Endometrial microvascular endothelial cells (primary cell): Measurements from ENCODE around the gene ZNF683. TPM values are rescaled to one million over a fixed set of nuclear protein-coding genes. Genes with fewer than 3 reads are reported as not detected.

Experiments used
- in situ Hi-C: cut with HindIII; loops from 2 replicates; pipeline ENCODE4 v1.10.0; 2017; ENCODE audit warnings: low sequenced_read_pairs, low pct_unique_long_range_greater_than_20kb; ENCODE audit errors: inconsistent ontology term
- total RNA-seq: library from RNA; depleted of rRNA; stranded (reverse); fragments of >200 nt; gene quantifications from one replicate; pipeline ENCODE4 v1.2.3, GENCODE V29; 2015; ENCODE audit errors: inconsistent ontology term

The ZNF683 gene
- total RNA-seq, 1 donor from 2014 or later, result not detected

DNA sequence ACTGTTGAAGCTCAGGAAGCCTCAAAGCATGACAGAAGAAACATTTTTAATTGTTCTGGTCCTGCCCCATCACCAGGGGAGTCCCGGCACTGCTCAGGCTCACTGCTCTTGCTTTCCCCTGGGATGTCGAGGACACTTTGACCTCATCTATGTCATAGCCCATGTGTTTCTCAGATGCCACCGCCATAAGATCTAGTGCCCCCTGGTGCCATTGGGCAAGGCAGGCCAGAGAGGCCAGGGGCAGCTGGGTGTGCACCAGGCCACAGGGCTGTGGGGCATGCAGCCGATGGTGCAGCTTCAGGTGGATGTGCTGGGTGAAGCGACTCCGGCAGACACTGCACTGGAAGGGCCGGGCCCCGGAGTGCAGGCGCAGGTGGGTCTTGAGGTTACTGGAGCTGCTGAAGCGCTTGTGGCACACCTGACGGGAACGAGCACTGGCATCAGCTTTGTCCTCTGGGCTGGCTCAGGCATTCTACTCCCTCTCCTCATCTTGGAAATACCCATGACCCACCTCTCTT lies 10.9 kb downstream of the ZNF683 start:
- in situ Hi-C loops, result no loop called here

DNA sequence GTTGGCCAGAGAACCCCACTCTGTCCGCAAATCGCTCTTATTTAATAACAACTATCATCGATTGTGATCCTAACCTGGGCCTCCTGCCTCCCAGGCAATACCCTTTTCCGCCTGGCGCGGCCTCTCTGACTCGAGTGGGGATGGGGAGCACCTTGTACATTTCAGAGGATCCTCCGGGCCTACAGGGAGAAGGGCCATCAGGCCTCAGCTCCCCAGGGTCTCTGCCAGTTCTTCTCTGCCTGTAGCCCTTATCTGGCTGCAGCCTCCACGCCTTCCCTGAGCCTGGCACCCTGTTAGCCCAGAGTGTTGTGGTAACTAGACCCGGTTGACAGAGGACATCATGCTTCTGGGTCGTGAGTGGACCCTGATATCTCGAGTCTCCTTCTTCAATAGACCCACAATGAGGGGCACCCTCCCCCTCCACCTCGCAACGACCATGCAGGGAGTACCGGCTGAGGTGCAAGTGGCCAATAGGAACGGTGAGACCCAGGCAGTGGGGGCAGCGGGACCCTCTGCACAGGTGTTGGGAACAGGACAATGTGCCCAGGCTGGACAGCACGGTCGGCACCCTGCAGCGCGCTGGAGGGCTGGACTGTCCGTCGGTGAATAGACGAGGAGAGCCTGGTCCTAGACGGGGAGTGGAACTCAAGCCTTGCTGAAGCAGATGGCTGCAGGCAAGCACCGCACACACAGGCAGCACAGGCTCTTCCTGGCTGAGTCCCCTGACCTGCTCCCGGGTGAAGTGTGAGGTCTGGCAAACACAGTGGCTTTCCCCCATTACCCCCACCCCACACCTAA lies 11.5 kb downstream of the ZNF683 start:
- in situ Hi-C loops, result no loop called here

DNA sequence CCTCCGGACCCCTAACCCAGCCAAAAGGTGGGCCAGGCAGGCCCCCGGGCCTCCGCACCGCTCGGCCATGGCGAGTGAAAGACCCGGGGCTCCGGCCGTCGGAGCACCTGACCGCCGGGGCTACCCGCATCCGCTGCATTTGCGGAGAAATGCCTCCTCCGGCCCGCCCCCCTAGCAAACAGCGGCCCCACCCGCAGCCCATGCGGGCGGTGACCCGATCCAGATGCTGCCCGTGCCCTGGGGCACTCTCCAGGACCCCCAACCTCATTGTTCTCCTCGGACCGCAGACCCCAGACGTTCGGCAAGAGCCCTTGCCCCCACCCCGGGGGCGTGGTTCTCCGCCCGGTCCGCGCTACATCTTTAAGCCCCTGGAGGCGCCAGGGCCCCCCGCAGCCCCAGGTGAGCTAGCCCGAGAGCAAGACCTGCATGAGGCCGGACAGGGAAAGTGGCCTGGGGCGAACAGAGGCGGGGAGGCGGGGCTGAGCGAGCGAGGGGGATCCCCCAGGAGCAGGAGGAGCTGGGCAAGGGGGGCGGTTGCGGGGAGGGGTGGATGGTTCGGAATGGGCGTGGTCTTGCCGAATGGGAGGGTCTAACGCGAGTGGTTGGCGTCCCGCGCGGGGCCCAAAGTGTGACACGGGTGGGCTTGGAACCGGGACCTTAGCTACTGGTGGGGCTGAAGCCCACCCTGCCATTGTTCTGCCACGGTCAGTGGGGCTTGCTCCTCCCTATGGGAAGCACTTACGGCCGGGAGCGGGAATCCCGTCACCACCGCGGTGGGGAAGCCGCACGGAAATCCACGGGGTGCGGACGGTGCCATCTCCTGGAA lies 12.4 kb downstream of the ZNF683 start:
- in situ Hi-C loops, result no loop called here

DNA sequence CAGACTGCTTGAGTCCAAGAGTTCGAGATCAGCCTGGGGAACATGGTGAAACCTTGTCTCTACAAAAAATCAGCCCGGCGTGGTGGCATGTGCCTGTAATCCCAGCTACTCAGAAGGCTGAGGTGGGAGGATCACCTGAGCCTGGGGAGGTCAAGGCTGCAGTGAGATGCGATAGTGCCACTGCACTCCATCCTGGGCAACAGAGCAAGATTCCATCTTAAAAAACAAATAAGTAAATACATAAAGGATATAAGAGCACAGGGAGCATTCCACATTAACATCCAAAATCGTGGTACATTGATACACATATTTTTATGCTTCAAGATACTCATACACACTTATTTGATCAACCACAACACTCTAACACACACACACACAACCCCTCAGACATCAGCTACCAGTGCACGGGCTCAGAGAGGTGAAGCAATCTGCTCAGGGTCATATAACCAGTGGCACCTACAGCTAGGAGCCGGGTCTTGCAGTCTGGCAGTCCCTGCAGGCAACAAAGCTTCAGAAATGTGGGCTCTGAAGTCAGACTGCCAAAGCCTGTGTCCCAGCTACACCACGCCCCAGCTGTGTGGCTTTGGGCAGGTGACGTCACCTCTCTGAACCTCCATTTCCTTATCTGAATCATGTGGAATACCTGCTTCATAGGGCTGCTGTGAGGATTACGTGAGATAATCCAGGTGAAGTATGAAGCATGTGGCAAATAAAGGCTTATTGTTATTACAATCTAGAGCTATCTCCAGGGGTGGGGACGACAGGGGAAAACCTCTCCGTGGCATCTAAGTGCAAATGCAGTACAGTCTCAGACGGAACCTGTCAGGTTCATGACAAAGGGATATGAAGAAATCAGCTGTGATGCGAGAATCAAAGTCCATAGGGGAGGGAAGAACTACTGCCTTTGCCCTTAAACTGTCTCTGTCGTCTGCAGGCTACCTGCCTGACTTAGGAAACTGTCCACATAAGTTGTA lies 13.9 kb downstream of the ZNF683 start:
- in situ Hi-C loops, result no loop called here

DNA sequence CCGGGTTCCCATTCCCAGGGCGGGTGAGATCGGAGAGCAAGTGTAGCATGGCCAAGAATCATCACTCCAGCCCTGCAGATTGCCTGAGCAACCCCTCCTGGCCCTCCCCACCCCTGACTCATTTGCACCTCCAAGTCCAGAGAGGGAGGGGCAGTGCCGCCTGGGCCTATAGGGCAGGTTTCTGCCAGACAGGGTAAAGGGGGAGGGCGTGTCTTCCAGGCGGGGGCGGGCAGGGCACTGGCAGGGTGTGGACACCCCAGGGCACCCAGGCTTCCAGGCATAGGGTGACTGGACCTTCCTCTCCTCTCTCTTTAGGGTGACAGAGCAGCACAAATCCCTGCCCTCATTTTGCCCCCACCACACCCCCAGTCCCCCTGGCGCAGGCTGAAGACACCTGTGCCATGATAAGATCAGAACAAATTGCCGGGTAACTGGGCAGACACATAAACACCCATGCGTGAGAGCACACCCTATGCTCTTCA lies 15.4 kb downstream of the ZNF683 start:
- in situ Hi-C loops, result no loop called here

DNA sequence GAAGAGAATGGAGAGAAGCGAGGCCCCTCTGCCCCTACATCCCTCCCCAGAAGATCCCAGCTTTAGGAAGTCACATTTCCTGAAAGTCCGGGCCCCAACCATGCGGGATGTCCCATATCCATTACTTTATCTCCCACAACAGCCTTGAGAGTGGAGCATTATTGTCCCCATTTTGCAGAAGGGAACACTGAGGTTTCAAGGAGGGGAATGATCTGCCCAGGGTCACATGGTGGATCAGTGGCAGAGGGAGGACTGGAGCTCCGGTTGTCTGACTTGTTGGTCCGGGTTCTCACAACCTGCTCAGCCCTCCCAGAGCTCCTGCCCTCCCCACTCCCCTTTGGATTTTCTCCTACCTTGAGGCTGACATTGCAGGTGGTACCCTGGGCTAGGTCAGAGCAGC lies 16.4 kb downstream of the ZNF683 start:
- in situ Hi-C loops, result no loop called here

DNA sequence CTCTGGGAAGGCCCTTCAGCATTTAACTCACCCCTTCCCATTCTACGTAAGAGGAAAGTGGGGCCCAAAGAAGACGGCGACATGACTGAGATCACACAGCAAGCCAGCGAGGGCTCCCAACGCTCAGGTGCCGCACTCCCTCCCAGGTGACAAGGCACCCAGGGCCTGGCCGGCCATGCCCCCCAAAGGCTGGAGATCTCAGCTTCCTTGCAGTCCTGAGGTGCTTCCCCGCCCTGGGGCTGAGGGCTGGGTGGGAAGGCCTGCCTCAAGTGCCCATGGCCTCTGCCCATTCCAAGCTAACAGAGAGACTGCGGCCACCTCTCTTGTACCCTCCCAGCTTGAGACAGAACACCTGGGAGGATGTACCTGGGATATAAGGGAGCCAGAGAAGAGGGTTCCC lies 17.6 kb downstream of the ZNF683 start:
- in situ Hi-C loops, result no loop called here

DNA sequence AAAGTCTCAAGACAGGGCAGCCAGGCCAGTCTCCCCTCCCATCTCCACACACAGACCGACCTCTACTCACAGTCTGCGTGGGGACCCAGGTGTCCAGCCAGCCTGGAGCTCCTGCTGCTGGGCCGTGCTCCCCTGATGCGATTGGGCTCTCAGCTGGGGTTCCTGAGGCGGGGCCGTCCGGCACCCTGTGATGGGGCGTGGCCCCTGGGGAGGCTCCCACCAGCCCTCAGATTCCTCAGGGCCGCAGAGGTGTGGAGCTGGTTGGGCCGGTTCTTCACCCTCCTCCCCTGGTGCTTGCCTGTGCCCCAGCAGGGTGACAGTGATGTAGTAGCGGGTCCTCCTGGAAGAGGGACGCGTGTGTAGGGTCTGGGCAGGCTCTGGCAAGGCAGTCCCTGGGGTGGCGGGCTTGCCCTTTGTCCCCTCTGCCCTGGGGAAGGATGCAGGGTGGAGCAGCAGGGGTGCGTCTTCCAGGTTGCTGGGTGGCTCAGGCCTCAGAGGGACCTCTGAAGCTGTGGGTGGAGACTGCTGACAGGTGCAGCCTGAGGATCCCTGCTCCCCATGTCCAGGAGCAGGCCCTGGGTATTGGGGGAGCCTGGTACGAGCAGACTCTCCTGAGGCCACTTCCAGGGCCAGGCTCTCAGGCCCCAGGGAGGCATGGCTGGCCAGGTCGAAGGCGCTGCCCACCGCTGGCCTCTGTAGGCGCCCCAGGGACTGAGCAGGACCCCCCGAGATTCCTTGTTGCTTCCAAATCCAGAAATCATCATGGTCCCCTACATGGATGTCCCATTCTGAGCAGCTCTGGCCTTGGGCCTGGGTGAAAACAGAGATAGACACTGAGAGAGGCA lies 18.4 kb downstream of the ZNF683 start, which contains the start of gene CRYBG2:
TSS of gene CRYBG2 (minus strand) at position 155 of the 845 bp plus-strand sequence. CDS start 7,473 bp downstream, outside the sequence.
- in situ Hi-C loops, result no loop called here

DNA sequence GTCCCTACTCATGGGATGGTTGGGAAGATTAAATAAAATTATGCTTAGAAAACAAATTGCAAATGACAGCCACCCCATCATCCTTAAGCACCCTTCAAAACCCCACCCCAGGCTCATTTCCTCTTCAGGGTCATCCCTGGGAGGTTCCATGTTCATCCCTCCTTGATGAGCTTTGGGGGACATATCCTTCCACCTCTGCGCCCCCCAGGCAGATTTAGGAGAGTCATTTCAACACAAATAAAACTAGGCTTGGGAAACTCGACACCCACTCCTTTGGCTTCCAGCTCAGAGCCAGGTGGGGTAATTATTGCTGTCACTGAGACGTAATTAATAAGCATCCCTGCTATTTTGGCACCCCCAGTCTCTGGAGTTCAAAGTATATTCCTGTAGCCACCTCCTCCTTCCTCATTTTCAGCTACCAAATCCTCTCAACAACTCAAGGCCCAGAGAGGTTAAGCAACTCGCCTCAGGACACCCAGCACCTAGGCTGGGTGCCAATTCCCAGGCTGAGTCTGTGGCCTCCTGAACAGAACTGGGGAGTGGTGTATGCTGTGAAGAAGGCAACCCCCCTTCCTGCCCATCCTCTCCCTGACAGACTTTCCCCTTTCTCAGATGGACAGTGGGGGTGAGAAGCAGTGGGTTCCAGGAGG lies 19.2 kb downstream of the ZNF683 start:
- in situ Hi-C loops, result no loop called here

DNA sequence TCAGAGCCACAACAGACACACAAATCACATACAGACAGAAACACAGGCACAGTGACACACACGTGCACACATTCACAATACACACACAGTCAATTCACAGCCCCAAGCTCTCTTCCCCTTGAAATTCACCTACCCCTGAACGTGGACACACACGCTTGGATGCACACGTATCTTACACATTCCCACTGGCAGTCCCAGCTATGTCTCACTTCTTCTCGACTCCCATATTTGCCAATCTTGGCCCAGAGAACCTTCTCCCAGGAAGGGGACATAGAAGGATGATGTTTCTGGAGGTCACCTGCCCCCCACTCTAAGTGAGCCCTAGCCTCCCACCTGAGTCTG lies 20.2 kb downstream of the ZNF683 start:
- in situ Hi-C loops, result no loop called here

DNA sequence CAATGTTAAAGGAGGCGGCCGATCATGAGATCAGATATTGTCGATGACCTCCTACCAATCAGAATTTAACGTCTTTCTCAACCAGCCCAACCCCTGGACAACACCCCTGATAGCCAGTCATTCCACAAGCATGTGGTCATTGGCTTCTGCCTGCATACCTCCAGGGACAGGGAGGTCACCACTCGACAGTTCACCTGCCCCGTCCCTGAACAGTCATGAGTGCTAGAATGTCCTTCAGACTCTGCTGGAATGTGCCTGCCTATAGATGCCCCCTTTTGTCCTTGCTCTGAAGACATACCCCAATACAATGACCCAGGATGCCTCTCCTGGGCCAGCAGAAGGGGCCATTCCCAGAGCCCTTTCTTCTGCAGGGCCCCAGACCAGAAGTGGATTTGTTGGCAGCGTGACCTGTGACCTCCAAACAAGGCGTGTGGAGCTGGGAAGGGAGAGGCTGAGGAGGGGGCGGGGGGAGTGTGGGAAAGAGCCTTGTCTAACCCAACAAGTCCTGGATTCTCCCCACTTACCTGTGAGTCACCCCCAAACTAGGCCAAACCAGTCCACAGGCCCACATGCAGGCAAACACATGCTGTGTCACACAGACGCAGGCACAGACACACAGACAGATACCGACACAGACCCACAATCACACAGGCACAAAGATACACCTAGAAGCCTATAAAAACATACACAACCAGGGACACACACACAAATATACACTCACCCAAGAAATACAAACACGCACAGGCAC lies 20.8 kb downstream of the ZNF683 start:
- in situ Hi-C loops, result no loop called here

DNA sequence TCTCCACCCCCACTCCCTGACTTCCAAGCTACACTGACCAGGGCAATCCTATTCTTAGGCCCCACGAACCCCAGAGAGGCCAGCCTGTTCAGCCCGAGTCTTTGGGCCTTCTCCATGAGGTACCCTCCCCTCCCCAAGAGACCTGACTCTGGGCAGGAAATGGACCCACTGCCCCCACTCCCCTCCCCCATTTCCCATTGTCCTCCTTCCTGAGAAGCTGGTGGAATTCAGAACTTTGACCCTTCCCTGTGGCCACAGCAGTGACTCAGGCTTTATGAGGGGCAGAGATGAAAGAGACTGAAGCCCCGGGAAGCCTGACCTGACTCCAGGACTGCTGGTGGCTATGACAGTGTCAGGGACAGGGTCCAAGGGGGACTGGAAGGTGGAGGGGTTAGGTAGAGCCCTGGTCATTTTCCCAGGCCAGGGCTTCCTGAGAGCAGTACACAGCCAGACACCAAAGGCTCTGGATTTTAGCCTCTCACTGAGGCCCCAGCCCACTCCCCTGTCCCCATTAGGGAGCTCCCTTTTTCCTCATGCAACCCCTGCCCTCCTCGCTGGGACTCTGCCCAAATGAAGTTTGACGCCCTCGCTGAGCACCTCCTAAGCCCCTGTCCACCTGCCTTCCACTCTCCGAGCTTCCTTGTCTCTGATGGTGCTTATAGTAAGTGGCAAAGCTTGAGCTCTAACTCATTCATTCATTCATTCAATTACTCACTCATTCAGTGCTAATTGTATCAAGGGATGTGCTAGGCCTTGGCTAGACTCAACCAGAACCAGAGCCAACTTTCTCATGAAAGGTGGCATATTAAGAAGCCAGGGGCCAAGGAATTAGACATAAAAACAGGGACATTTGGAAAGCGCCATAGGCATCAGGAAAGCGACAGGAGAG lies 21.6 kb downstream of the ZNF683 start:
- in situ Hi-C loops, result no loop called here

DNA sequence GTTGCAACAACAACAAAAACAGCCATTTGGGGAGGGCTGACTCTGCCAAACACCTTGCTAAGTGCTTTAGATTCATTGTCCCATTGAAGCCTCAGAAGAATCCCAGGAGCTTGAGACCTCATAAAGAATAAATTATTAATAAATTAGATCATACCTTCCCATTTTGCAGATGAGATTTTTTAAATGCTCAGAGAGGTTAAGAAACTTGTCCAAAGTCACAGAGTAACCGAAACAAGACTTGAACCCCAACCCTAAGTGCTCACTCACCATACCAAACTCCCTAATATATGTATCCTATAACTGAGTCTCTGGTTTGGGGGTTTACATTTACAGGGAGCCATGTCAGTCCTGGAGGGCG lies 22.2 kb downstream of the ZNF683 start:
- in situ Hi-C loops, result no loop called here

DNA sequence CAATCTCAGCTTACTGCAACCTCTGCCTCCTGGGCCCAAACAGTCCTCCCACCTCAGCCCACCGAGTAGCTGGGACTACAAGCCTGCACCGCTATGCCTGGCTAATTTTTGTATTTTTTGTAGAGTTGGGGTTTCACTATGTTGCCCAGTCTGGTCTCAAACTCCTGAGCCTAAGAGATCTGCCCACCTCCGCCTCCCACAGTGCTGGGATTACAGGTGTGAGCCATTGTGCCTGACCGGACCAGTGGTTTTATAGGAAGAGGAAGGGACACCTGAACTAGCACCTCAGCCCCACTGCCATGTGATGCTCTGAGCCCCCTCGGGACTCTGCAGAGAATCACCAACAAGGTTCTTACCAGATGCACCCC lies 22.7 kb downstream of the ZNF683 start:
- in situ Hi-C loops, result no loop called here

DNA sequence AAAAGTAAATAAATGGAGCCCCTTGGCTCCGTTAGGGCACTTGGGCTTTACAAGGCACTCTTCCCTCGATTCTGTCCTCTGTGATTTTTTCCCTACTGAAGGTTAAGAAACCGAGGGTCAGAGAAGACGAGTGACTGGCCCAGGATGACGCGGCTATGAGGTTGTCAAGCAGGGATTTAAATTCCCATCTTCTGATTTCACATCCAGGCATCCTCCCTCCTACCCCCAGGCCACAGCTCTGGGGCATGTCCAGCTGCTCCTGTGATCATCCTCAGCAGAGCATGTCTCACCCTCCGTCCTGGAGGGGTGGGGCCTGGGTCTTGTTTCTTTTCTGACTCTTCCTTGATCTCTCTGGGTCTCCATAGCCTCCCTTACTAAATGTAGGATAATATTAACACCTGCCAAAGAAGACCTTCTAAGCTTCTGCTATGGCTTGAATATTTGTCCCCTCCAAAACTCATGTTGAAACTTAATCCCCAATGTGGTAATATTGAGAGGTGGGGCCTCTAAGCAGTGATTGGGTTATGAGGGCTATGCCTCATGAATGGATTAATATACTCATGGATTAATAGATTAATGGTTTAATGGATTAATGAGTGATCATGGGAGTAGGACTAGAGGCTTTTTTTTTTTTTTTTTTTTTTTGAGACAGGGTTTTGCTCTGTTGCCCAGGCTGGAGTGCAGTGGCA lies 23.2 kb downstream of the ZNF683 start:
- in situ Hi-C loops, result no loop called here
